NK-92 treated with Interleukin-12 subunit alpha and Interleukin-12 subunit beta, amount 100 ng/mL, for 24 hours (cell line): ENCODE results near the gene WIPF3.
"Not testable (repeated sequence)": the region's sequence is repeated elsewhere in the genome, so short reads cannot be mapped to it uniquely, and the experiment has no call there.

ENCODE experiments used
- DNase-seq: peaks from one replicate; lab custom pipeline; 2025; lab: John Stamatoyannopoulos, UW

WIPF3 gene

DNA sequence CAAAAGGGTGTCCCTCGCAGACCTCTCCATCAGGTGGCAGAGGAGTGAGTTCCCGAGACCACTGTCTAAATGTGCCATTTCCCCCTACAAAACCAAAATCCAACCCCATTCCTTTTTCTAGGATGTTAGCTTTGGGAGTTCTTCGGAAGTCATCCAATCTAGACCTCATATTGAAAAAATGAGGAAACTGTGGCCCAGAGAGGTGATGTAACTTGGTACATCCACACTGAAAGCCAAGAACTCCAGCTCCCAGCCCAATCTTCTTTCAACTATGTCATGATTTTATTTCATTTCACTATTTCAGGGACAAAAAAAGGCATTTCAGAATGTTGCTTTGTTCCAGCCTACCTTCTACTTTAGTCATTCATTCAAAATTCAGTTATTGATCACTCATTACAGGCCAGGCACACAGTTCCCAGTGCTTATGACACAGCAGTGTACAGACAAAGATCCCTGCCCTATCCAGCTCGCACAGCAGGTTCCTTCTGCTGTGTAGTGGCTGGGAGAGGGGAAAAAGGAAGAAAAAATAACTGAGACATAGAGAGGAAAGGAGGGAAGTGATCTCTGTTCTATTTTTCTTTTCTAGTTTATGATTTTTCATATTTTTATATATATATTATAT lies 147.5 kb downstream of the WIPF3 start:
- DNase-seq, result no peak

DNA sequence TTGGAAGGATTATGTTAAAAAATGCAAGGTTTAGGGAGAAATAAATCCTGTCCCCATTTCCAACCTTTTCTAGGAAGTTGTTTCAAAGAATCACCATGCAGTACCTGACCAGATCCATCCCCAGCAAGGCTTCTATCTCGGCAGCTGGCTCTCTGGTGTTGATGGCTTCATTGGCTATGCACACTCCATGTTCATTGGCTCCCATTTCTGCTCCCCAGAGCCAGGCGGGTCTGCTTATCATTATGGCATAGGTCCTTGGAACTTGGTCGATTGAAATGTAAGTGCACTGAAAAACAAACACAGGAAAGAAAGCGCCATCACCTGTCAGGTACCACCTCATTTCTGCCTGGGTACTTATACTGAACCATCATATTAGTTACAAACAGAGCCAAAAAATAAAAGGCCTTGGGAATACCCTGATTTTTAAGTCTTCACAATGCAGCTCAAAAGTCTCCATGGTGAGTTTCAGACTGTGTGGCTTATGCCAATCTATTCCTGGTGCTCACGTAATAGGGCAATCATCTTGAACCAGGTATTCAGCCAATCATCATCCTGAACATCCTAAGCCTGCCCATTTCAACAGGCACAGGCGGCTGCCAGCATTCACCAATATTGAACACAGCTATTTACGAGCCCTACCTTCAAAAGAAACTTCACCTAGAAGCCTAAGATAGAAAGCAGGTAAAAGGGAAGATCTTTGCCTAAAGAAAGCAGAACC lies 148.9 kb downstream of the WIPF3 start:
- DNase-seq, result no peak

DNA sequence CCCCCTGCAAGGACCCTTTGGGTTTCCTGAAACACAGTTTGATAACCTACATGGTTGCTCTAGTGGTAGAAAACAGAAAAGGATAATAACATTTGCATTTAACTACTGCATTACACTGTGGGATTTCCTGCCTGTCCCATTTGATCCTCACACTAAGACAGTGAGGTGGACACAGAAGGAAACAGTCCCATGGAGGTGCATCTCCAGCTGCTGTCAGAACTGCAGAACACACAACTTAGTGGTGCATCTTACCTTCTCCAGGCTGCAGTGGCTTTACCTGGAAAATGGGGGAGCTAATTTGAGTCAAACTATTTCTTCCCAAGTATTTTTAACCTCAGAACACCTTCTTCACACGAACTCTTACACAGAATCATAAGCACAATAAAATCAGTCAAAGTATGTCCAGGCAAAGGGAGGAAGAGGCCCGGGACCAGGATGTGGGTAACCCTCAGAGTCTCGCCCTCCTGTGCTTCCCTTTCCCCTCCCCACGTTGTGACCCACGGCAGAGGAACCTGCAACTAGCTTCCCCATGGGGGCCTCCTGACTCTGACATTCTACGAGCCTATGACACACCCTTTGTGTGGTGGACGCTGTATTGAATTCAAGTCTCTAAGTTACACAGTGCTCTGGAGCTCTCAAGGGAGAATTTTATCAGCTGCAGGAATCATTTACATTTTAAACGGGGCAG lies 149.6 kb downstream of the WIPF3 start:
- DNase-seq, result no peak

DNA sequence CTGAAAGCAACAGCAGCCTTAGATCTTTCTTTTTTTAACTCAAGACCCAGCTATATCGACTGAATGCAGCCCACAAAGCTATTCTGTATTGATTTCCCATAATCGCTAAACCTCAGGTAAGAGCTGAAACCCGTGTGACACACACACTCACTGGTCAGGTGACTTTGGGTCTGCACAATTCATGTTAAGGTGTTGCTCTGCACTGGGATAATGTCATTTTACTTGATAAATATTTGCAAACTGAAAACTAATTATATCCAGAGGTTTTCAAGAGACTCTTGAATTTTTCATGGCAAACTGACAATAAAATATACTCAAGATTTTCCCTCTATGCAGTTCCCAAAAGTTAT lies 150.2 kb downstream of the WIPF3 start:
- no peak for DNase-seq

- no peak for DNase-seq
Observed at GRCh38 chr7:29957521-29958310, 151.4 kb downstream of the WIPF3 start.

- DNase-seq, result no peak
Observed at GRCh38 chr7:29958667-29959358, 152.5 kb downstream of the WIPF3 start.

- DNase-seq, result not testable (repeated sequence)
Observed at GRCh38 chr7:29961611-29962010, 155.3 kb downstream of the WIPF3 start.

- no peak for DNase-seq
Observed at GRCh38 chr7:29962035-29962434, 155.7 kb downstream of the WIPF3 start.

DNA sequence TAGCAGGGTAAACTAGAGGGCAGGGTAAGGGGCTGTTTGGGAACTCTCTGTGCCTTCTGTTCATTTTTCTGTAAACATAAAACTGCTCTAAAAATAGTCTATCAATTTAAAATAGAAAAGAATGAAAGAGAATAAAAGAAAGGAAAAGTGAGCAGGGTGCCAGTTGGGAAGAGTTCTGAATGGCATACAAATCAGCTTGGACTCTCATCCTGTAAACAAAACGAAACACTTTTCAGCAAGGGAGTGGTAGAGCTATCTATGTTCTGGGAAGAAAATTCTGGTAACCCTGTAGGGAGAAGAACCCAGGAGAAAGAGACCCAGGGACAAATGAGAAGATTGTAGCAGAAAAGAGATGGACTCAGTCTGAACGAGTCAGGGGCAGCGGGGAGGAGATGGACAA lies 158.7 kb downstream of the WIPF3 start:
- no peak for DNase-seq
